ENCODE data around the gene CRAMP1. TPM values are rescaled to one million over a fixed set of nuclear protein-coding genes. Genes with fewer than 3 reads are reported as not detected.

Gene CRAMP1
- total RNA-seq, 4 donors from 2014 or later: 11.6 to 30.6 (median 17.8) TPM

- 80 to 81% methylated on average over 12 to 13 of the region's 13 CpGs for WGBS, 2 donors
These were observed 44.2 kb upstream of the CRAMP1 start for GRCh38 chr16:1567988-1568387.

DNA sequence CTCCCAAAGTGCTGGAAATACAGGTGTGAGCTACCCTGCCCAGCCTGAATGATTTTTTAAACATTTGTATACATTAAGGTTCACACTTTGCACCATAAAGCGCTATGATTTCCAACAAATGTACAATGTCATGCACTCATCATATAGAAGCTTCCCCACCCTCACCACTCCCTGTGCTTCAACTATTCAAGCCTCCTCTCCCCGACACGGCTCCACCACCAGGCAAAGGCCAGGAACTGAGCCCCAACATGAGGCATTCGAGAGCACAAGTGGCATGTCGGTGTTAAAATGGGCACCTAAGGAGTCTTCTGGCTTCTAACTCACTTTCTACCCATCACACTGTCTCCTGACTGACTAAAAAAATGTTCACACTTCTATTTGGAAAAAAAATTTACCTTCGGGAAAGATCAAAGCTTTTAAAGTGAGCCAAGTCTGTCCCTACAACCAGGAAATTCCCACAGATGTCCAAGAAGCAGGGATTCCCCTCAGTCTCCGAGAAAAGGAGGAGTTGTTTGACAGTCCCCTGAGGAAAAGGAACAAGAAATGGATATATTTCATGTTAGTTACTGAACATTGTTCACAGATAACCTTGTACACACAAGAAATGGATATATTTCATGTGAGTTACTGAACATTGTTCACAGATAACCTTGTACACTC lies 41.0 kb upstream of the CRAMP1 start:
- no peaks in the 10 kb centered on the region for H3K27me3 ChIP-seq
- H3K4me3 ChIP-seq: no peak overlapping the region
- no peaks in the 10 kb centered on the region for H3K9me3 ChIP-seq
- TF ChIP-seq CTCF (IDR thresholded peaks at IDR 0.05) (no peak), EP300 (IDR thresholded peaks at IDR 0.05) (no peak), POLR2A (IDR thresholded peaks at IDR 0.05) (no peak)
- DNase-seq (ENCODE audit: low spot score in 2 of 2): no peak
- WGBS, 2 donors: 79 to 80% methylated on average over 7 of the region's 7 CpGs
- peaks cover 0 to 68% (median 0%) of the 10 kb centered on the region in 3 donors for H3K36me3 ChIP-seq
- no peaks in the 10 kb centered on the region for H3K4me1 ChIP-seq
- no peak overlapping the region for H3K27ac ChIP-seq

More at GRCh38 chr16:1567988-1568387, 44.2 kb upstream of the CRAMP1 start:
- Histone ChIP-seq H3K36me3 (peaks cover 0 to 91% (median 0%) of the 10 kb centered on the region in 3 donors), H3K4me3 (no peak overlapping the region), H3K9me3 (no peaks in the 10 kb centered on the region), H3K27me3 (no peaks in the 10 kb centered on the region), H3K4me1 (no peaks in the 10 kb centered on the region), H3K27ac (no peak overlapping the region)
- no peak for TF ChIP-seq EP300 (IDR thresholded peaks at IDR 0.05)
- no peak for TF ChIP-seq POLR2A (IDR thresholded peaks at IDR 0.05)
- TF ChIP-seq CTCF (IDR thresholded peaks at IDR 0.05): no peak
- DNase-seq (ENCODE audit: low spot score in 2 of 2): no peak

- Histone ChIP-seq H3K4me3 (no peak overlapping the region), H3K36me3 (peaks cover 0 to 65% (median 0%) of the 10 kb centered on the region in 3 donors), H3K4me1 (no peaks in the 10 kb centered on the region), H3K9me3 (no peaks in the 10 kb centered on the region), H3K27me3 (no peaks in the 10 kb centered on the region), H3K27ac (no peak overlapping the region)
- TF ChIP-seq POLR2A (IDR thresholded peaks at IDR 0.05) (no peak), EP300 (IDR thresholded peaks at IDR 0.05) (no peak), CTCF (IDR thresholded peaks at IDR 0.05) (no peak)
- no peak for DNase-seq (ENCODE audit: low spot score in 2 of 2)
- 82 to 83% methylated on average over 7 of the region's 7 CpGs for WGBS, 2 donors
These were observed 39.5 kb upstream of the CRAMP1 start for GRCh38 chr16:1572673-1573072.

GRCh38 chr16:1573301-1573700 lies 38.9 kb upstream of the CRAMP1 start:
- peaks cover 0 to 65% (median 0%) of the 10 kb centered on the region in 3 donors for H3K36me3 ChIP-seq
- WGBS, 2 donors: 82 to 85% methylated on average over 5 of the region's 5 CpGs
- H3K4me1 ChIP-seq: no peaks in the 10 kb centered on the region
- H3K4me3 ChIP-seq: no peak overlapping the region
- no peak overlapping the region for H3K27ac ChIP-seq
- TF ChIP-seq EP300 (IDR thresholded peaks at IDR 0.05): no peak
- TF ChIP-seq POLR2A (IDR thresholded peaks at IDR 0.05): no peak
- TF ChIP-seq CTCF (IDR thresholded peaks at IDR 0.05): no peak
- H3K9me3 ChIP-seq: no peaks in the 10 kb centered on the region
- DNase-seq (ENCODE audit: low spot score in 2 of 2): no peak
- H3K27me3 ChIP-seq: no peaks in the 10 kb centered on the region

GRCh38 chr16:1575578-1575977 lies 36.6 kb upstream of the CRAMP1 start:
- Histone ChIP-seq H3K4me1 (no peaks in the 10 kb centered on the region), H3K27ac (no peak overlapping the region), H3K4me3 (no peak overlapping the region), H3K36me3 (peaks cover 0 to 72% (median 0%) of the 10 kb centered on the region in 3 donors), H3K9me3 (no peaks in the 10 kb centered on the region), H3K27me3 (no peaks in the 10 kb centered on the region)
- TF ChIP-seq POLR2A (IDR thresholded peaks at IDR 0.05): no peak
- no peak for TF ChIP-seq EP300 (IDR thresholded peaks at IDR 0.05)
- no peak for TF ChIP-seq CTCF (IDR thresholded peaks at IDR 0.05)
- no peak for DNase-seq (ENCODE audit: low spot score in 2 of 2)

All from tibial nerve (tissue), 4 donors.